ENCODE results near the gene PDGFRB.

The PDGFRB gene

DNA sequence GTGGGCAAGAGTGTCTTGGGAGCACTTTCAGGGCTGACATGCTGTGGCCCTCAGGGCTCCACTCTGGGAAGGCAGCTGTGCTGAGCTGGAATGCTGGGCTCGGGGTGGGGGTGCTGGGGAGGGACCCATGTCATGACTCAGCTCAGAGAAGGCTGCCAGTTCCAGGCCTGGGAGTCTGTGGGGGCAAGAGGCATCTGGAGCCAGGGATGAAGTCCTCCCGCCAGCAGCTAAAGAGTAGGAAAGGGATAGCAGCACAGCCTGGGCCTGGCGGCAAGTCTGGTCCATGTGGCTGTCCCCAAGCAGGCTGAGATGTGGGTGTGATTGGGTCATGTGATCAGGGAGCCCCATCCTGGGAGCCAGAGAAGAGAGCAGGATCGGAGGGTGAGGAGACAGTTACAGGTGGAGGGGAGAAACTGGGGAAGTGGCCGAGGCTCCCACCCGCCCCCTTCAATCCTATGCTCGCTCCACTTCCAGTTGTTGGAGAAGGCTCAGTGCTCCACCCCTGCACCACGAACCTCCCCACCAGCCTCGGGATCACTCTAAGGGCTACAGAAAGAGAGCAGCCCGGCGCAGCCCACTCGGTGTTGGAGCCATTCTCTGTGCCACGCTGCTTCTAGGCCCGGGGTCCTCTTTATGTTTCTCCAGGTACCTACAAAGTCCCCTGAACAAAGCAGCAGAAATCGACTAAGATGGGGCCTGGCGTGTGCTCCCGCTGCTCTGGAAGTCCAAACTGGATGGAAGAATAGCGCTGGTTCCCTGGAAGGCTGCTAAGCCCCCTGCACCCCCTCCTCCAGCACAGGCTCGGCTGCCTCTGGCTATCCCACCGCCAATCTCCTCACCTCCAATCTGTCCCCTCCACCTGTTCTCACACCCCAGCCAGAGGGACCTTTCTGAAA lies 12.0 kb downstream of the PDGFRB start:
- Histone ChIP-seq H2AFZ (no peak overlapping the region), H3K27ac (peak overlapping the region; percentile 44), H3K4me3 (ENCODE audit: low read depth, low read length) (no peak overlapping the region), H3K4me1 (no peaks in the 10 kb centered on the region), H3K79me2 (no peaks in the 10 kb centered on the region), H3K9me3 (ENCODE audit: control insufficient read depth, low read length) (no peaks in the 10 kb centered on the region), H3K36me3 (ENCODE audit: control insufficient read depth, insufficient read depth, low read length) (no peaks in the 10 kb centered on the region), H3K9ac (no peak overlapping the region), H3K4me2 (ENCODE audit: low read length) (no peak overlapping the region), H3K27me3 (ENCODE audit: control insufficient read depth, insufficient read depth, low read length) (no peaks in the 10 kb centered on the region)
- TF ChIP-seq CTCF (IDR thresholded peaks at IDR 0.05), result no peak

DNA sequence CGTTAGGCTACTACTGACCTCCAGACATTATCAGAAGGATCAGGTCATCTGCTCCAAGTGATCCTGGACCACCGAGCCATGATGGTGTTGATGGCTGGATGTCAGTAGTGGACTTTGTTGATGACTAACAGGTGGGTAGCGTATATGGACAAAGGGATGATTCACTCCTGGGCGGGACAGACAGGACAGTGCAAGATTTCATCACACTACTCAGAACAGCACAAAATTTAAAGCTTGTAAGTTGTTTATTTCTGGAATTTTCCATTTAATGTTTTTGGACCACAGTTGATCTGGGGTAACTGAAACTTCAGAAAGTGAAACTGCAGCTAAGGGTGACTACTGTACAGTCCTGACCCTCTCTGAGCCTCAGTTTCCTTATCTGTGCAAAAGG lies 12.7 kb downstream of the PDGFRB start:
- Histone ChIP-seq H3K36me3 (ENCODE audit: control insufficient read depth, insufficient read depth, low read length) (no peaks in the 10 kb centered on the region), H3K27ac (peak overlapping the region; percentile 2), H3K4me2 (ENCODE audit: low read length) (no peak overlapping the region), H3K9ac (no peak overlapping the region), H3K79me2 (no peaks in the 10 kb centered on the region), H3K27me3 (ENCODE audit: control insufficient read depth, insufficient read depth, low read length) (no peaks in the 10 kb centered on the region), H2AFZ (no peak overlapping the region), H3K4me3 (ENCODE audit: low read depth, low read length) (no peak overlapping the region), H3K4me1 (no peaks in the 10 kb centered on the region), H3K9me3 (ENCODE audit: control insufficient read depth, low read length) (no peaks in the 10 kb centered on the region)
- no peak for TF ChIP-seq CTCF (IDR thresholded peaks at IDR 0.05)

DNA sequence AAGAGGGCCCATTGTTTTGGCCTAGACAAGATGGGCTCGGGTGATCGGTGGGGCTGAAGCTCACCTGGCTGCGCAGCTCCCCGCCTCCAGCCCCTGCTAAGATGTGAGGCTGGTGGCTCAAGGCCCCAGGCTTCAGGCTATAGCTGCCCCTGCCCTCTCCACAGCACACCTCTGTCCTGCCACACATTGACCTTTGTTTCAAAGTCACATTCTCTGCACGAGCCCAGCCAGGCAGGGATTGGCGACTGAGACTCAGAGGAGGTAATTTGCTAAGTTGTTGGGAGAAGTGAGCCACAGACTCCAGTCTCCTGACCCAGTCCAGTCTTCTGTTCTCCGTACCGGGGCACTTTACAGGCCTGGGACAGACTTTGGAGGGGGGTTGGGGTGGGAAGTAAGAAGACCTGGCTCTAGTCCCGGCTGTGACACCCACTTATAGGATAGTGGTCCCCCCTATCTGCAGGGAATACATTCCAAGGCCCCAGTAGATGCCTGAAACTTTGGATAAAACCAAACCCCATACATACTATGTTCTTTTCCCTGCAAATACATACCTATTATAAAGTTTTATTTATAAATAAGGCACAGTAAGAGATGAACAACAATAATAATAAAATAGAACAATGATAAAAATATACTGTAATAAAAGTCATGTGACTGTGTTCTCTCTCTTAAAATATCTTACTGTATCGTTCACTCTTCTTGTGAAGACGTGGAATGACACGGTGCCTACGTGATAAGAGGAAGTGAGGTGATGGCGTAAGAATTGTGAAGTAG lies 13.3 kb downstream of the PDGFRB start:
- H3K4me2 ChIP-seq (ENCODE audit: low read length), result no peak overlapping the region
- TF ChIP-seq CTCF (IDR thresholded peaks at IDR 0.05), result no peak

GRCh38 chr5:150141544-150142184 lies 14.0 kb downstream of the PDGFRB start:
- Histone ChIP-seq H3K36me3 (ENCODE audit: control insufficient read depth, insufficient read depth, low read length) (no peaks in the 10 kb centered on the region), H3K27ac (no peak overlapping the region), H3K9me3 (ENCODE audit: control insufficient read depth, low read length) (no peaks in the 10 kb centered on the region), H3K79me2 (no peaks in the 10 kb centered on the region), H3K4me2 (ENCODE audit: low read length) (no peak overlapping the region), H3K4me1 (no peaks in the 10 kb centered on the region), H3K4me3 (ENCODE audit: low read depth, low read length) (no peak overlapping the region), H3K27me3 (ENCODE audit: control insufficient read depth, insufficient read depth, low read length) (no peaks in the 10 kb centered on the region), H2AFZ (no peak overlapping the region), H3K9ac (no peak overlapping the region)
- TF ChIP-seq CTCF (IDR thresholded peaks at IDR 0.05), result no peak

More for the DNA sequence above, 13.3 kb downstream of the PDGFRB start:
- Histone ChIP-seq H3K27ac (peak overlapping the region; percentile 29), H3K4me1 (no peaks in the 10 kb centered on the region), H2AFZ (no peak overlapping the region), H3K9me3 (ENCODE audit: control insufficient read depth, low read length) (no peaks in the 10 kb centered on the region), H3K27me3 (ENCODE audit: control insufficient read depth, insufficient read depth, low read length) (no peaks in the 10 kb centered on the region), H3K36me3 (ENCODE audit: control insufficient read depth, insufficient read depth, low read length) (no peaks in the 10 kb centered on the region), H3K4me3 (ENCODE audit: low read depth, low read length) (no peak overlapping the region), H3K79me2 (no peaks in the 10 kb centered on the region), H3K9ac (no peak overlapping the region)

Measured in parathyroid adenoma (tissue), 2 donors.